HepG2 (cell line): ENCODE measurements around the gene GPS1. TPM values are rescaled to one million over a fixed set of nuclear protein-coding genes. Genes with fewer than 3 reads are reported as not detected.

Experiments
- DPF2 ChIP-seq: sonication (generic); formaldehyde crosslinking; IDR thresholded peaks from 2 replicates; pipeline ENCODE4 v1.4.0; 2020; ENCODE audit warnings: mild to moderate bottlenecking, low read depth, missing genetic modification reagents, borderline replicate concordance
- FIP1L1 ChIP-seq: fragments of 200-400 bp; formaldehyde crosslinking; IDR thresholded peaks from 2 replicates; pipeline ENCODE4 v1.6.1; 2018; ENCODE audit warnings: low read depth, mild to moderate bottlenecking, low read length, moderate library complexity, borderline replicate concordance; ENCODE audit not compliant: insufficient read depth
- KAT7 ChIP-seq: IDR thresholded peaks from 2 replicates; pipeline ENCODE4 v1.6.1; 2018; ENCODE audit warnings: borderline replicate concordance, missing compliant biosample characterization
- RCOR2 ChIP-seq: IDR thresholded peaks from 2 replicates; pipeline ENCODE4 v1.6.1; 2016; ENCODE audit warnings: missing biosample characterization, missing genetic modification reagents
- ZNF317 ChIP-seq: sonication (generic); formaldehyde crosslinking; IDR thresholded peaks from 2 replicates; pipeline ENCODE4 v1.5.0; 2020; ENCODE audit warnings: mild to moderate bottlenecking, missing genetic modification reagents
- ZNF350 ChIP-seq: sonication (generic); formaldehyde crosslinking; IDR thresholded peaks from 2 replicates; pipeline ENCODE4 v1.4.0; 2020; ENCODE audit warnings: mild to moderate bottlenecking, low read depth, missing genetic modification reagents, borderline replicate concordance
- ZNF468 ChIP-seq: sonication (generic); formaldehyde crosslinking; IDR thresholded peaks from 2 replicates; pipeline ENCODE4 v1.8.0; 2022; ENCODE audit warnings: mild to moderate bottlenecking, moderate library complexity, missing genetic modification reagents
- ZNF564 ChIP-seq: sonication (generic); formaldehyde crosslinking; IDR thresholded peaks from 2 replicates; pipeline ENCODE4 v1.8.1; 2023; ENCODE audit warnings: mild to moderate bottlenecking, missing genetic modification reagents
- polyA plus RNA-seq, 8 experiments: library from polyadenylated mRNA; depleted of rRNA in 3 of 8; stranded (reverse) in 7 of 8; unstranded in 1 of 8; fragments of >200 nt; fragmentation: Illumina TruSeq in 4 of 8; extraction: Trizol in 4 of 8; gene quantifications; 2 replicates each; pipeline versions ENCODE4 v1.2.1 to v1.2.3, GENCODE V29; 2011 to 2016; ENCODE audit warnings: low read depth in 4 of 8, missing spikeins in 1 of 8, mixed read lengths in 1 of 8; ENCODE audit not compliant: insufficient read depth in 1 of 8
- total RNA-seq, 5 experiments: library from RNA; depleted of rRNA; stranded (reverse); fragments of >200 nt; fragmentation: Illumina TruSeq; extraction: Trizol; gene quantifications; 2 replicates each; pipeline ENCODE4 v1.2.3, GENCODE V29; 2016; ENCODE audit warnings: low read depth in 1 of 5
- TF ChIP-seq, protein P1 (sequence below): fragments of 450-650 bp; IDR thresholded peaks from 2 replicates; pipeline ENCODE4 v1.6.1; 2017; ENCODE audit warnings: mild to moderate bottlenecking
- TF ChIP-seq, protein P2 (sequence below): sonication (generic); formaldehyde crosslinking; IDR thresholded peaks from one replicate; pipeline ENCODE4 v1.5.1; 2020; ENCODE audit warnings: mild to moderate bottlenecking, missing genetic modification reagents; ENCODE audit errors: not compliant biosample characterization
- TF ChIP-seq, protein P3 (sequence below): IDR thresholded peaks from 2 replicates; pipeline ENCODE4 v1.6.1; 2016; ENCODE audit warnings: low read depth
- TF ChIP-seq, protein P4 (sequence below): sonication (generic); formaldehyde crosslinking; IDR thresholded peaks from 2 replicates; pipeline ENCODE4 v1.4.0; 2020; ENCODE audit warnings: mild to moderate bottlenecking, missing genetic modification reagents

Gene GPS1
- total and polyA plus RNA-seq, 2 of the 13 experiments (the other 11 are each of a cell fraction or from before 2014, with no cell fraction given) = 124 to 128 TPM

DNA sequence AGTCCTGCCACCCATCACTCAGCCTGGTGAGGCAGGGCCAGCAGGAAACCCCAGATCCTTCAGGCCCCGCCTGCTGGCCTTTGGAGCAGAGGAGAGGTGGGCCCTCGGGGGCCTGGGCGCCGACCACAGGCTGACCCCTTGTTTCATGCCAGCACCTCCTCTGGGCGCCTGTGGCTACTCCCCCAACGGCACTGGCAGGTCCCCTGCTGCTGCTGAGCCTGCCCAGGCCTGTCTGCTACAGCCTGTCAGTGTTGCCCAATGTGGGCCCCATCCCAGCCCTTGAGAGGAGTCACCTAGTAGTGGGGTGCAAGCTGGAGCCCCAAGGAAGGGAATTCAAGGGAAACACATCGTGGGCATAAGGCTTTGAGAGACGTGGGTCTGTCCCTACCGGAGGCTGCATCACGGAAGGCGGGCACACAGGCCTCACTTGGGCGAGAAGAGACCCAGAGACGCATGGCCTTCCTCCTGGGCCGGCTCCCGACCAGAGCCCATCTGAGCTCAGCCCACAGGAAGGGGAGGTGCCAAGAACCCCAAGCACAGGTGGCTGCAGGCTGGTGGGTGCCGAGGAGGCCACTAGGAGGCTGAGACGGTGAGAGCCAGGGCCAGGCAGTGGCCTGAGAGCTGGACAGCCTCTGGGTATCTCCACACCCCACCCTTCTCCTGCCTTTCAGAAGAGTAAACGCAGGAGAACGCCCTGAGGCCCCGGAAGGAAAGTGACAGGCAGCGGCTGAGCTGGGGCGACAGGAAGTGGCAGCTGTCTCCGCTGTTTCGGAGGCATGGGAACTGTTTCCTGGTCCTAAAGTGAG is 54.4 kb downstream of the GPS1 start (continued):
- TF ChIP-seq, protein P1, sequence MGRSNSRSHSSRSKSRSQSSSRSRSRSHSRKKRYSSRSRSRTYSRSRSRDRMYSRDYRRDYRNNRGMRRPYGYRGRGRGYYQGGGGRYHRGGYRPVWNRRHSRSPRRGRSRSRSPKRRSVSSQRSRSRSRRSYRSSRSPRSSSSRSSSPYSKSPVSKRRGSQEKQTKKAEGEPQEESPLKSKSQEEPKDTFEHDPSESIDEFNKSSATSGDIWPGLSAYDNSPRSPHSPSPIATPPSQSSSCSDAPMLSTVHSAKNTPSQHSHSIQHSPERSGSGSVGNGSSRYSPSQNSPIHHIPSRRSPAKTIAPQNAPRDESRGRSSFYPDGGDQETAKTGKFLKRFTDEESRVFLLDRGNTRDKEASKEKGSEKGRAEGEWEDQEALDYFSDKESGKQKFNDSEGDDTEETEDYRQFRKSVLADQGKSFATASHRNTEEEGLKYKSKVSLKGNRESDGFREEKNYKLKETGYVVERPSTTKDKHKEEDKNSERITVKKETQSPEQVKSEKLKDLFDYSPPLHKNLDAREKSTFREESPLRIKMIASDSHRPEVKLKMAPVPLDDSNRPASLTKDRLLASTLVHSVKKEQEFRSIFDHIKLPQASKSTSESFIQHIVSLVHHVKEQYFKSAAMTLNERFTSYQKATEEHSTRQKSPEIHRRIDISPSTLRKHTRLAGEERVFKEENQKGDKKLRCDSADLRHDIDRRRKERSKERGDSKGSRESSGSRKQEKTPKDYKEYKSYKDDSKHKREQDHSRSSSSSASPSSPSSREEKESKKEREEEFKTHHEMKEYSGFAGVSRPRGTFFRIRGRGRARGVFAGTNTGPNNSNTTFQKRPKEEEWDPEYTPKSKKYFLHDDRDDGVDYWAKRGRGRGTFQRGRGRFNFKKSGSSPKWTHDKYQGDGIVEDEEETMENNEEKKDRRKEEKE = no peak
- peak; percentile 96 for TF ChIP-seq ZNF468 (CRISPR knock-in tag)
- TF ChIP-seq, protein P2, sequence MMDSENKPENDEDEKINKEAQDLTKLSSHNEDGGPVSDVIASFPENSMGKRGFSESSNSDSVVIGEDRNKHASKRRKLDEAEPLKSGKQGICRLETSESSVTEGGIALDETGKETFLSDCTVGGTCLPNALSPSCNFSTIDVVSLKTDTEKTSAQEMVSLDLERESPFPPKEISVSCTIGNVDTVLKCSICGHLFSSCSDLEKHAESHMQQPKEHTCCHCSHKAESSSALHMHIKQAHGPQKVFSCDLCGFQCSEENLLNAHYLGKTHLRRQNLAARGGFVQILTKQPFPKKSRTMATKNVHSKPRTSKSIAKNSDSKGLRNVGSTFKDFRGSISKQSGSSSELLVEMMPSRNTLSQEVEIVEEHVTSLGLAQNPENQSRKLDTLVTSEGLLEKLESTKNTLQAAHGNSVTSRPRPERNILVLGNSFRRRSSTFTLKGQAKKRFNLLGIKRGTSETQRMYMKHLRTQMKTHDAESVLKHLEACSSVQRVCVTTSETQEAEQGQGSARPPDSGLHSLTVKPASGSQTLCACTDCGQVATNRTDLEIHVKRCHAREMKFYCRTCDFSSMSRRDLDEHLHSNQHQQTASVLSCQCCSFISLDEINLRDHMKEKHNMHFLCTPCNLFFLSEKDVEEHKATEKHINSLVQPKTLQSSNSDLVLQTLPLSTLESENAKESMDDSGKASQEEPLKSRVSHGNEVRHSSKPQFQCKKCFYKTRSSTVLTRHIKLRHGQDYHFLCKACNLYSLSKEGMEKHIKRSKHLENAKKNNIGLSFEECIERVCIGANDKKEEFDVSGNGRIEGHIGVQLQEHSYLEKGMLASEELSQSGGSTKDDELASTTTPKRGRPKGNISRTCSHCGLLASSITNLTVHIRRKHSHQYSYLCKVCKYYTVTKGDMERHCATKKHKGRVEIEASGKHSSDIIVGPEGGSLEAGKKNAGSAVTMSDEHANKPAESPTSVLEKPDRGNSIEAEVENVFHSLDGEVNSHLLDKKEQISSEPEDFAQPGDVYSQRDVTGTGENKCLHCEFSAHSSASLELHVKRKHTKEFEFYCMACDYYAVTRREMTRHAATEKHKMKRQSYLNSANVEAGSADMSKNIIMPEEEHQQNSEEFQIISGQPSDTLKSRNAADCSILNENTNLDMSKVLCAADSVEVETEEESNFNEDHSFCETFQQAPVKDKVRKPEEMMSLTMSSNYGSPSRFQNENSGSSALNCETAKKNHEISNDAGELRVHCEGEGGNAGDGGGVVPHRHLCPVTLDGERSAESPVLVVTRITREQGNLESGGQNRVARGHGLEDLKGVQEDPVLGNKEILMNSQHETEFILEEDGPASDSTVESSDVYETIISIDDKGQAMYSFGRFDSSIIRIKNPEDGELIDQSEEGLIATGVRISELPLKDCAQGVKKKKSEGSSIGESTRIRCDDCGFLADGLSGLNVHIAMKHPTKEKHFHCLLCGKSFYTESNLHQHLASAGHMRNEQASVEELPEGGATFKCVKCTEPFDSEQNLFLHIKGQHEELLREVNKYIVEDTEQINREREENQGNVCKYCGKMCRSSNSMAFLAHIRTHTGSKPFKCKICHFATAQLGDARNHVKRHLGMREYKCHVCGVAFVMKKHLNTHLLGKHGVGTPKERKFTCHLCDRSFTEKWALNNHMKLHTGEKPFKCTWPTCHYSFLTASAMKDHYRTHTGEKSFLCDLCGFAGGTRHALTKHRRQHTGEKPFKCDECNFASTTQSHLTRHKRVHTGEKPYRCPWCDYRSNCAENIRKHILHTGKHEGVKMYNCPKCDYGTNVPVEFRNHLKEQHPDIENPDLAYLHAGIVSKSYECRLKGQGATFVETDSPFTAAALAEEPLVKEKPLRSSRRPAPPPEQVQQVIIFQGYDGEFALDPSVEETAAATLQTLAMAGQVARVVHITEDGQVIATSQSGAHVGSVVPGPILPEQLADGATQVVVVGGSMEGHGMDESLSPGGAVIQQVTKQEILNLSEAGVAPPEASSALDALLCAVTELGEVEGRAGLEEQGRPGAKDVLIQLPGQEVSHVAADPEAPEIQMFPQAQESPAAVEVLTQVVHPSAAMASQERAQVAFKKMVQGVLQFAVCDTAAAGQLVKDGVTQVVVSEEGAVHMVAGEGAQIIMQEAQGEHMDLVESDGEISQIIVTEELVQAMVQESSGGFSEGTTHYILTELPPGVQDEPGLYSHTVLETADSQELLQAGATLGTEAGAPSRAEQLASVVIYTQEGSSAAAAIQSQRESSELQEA = peak; percentile 20
- peak; percentile 81; the same call in 1 of the 2 replicates for TF ChIP-seq ZNF317
- no peak for TF ChIP-seq DPF2
- TF ChIP-seq, protein P3, sequence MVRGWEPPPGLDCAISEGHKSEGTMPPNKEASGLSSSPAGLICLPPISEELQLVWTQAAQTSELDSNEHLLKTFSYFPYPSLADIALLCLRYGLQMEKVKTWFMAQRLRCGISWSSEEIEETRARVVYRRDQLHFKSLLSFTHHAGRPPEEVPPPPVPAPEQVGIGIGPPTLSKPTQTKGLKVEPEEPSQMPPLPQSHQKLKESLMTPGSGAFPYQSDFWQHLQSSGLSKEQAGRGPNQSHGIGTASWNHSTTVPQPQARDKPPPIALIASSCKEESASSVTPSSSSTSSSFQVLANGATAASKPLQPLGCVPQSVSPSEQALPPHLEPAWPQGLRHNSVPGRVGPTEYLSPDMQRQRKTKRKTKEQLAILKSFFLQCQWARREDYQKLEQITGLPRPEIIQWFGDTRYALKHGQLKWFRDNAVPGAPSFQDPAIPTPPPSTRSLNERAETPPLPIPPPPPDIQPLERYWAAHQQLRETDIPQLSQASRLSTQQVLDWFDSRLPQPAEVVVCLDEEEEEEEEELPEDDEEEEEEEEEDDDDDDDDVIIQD = no peak; the same call in 1 of the 2 replicates
- TF ChIP-seq RCOR2 (CRISPR knock-in tag) = 0 out of 2 replicates have a peak, but pooled peaks have one; percentile 57
- peak; percentile 61; the same call in 1 of the 2 replicates for TF ChIP-seq ZNF350 (CRISPR knock-in tag)
- no peak for TF ChIP-seq FIP1L1
- TF ChIP-seq, protein P4, sequence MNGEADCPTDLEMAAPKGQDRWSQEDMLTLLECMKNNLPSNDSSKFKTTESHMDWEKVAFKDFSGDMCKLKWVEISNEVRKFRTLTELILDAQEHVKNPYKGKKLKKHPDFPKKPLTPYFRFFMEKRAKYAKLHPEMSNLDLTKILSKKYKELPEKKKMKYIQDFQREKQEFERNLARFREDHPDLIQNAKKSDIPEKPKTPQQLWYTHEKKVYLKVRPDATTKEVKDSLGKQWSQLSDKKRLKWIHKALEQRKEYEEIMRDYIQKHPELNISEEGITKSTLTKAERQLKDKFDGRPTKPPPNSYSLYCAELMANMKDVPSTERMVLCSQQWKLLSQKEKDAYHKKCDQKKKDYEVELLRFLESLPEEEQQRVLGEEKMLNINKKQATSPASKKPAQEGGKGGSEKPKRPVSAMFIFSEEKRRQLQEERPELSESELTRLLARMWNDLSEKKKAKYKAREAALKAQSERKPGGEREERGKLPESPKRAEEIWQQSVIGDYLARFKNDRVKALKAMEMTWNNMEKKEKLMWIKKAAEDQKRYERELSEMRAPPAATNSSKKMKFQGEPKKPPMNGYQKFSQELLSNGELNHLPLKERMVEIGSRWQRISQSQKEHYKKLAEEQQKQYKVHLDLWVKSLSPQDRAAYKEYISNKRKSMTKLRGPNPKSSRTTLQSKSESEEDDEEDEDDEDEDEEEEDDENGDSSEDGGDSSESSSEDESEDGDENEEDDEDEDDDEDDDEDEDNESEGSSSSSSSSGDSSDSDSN = peak; percentile 97
- peak; percentile 84; the same call in 1 of the 2 replicates for TF ChIP-seq KAT7 (CRISPR knock-in tag)
- TF ChIP-seq ZNF564 = 0 out of 2 replicates have a peak, but pooled peaks have one; percentile 43
